Mesodermal cell (in vitro differentiated cells): Measurements from ENCODE around the gene PPP1R1A.

Experiments used
- H3K27ac ChIP-seq: 2 replicates; pipeline ENCODE4 v1.7.0; 2013; ENCODE audit warnings: mild to moderate bottlenecking, low read depth, low read length, moderate library complexity; ENCODE audit not compliant: severe bottlenecking
- H3K36me3 ChIP-seq: 2 replicates; pipeline ENCODE4 v1.7.1; 2013; ENCODE audit warnings: mild to moderate bottlenecking, low read length, moderate library complexity; ENCODE audit not compliant: control insufficient read depth, insufficient read depth
- H3K4me1 ChIP-seq: one replicate; pipeline ENCODE4 v1.7.1; 2013; ENCODE audit warnings: mild to moderate bottlenecking, low read length; ENCODE audit not compliant: insufficient read depth, control insufficient read depth, poor library complexity, severe bottlenecking
- H3K4me3 ChIP-seq: 2 replicates; pipeline ENCODE4 v1.7.0; 2013; ENCODE audit warnings: low read length, control low read depth, mild to moderate bottlenecking; ENCODE audit not compliant: insufficient read depth, poor library complexity, severe bottlenecking; ENCODE audit errors: extremely low read depth
- H3K9me3 ChIP-seq: 2 replicates; pipeline ENCODE4 v1.7.1; 2013; ENCODE audit warnings: mild to moderate bottlenecking, low read length, moderate library complexity; ENCODE audit not compliant: control insufficient read depth
- WGBS, 2 experiments: methylation state at CpG; one replicate each; pipeline ENCODE4 v1.1.5; 2013; ENCODE audit warnings: missing lambda C conversion rate in 2 of 2; ENCODE audit not compliant: insufficient coverage in 2 of 2; 5-methylcytosine and 5-hydroxymethylcytosine counted together

PPP1R1A gene

DNA sequence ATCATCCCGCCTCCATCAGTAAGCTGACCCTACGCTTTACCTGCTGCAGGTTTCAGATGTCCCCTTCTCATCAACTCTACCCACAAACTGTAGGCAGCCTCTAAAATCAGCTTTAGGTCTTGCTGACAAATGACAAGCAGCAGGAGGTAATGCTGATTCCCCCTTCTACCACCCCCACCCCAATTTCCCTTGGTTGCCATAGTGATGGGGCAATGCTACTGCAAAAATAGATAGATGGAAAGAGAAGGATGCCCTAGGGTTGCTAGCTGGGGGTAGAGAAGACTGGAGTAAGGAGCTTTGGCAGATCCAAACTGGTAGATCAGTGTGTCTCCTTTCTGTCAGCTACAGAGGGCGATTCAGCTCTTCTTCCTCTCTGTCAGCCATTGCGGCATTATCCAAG lies 58.9 kb downstream of the PPP1R1A start:
- Histone ChIP-seq H3K4me1 (no peaks in the 10 kb centered on the region), H3K4me3 (no peak overlapping the region), H3K36me3 (no peaks in the 10 kb centered on the region), H3K27ac (no peak overlapping the region), H3K9me3 (no peaks in the 10 kb centered on the region)
- 87 to 96% methylated on average over 4 of the region's 4 CpGs for WGBS, 2 experiments
